Measurements from ENCODE around the gene LAMA3. TPM values are rescaled to one million over a fixed set of nuclear protein-coding genes. Genes with fewer than 3 reads are reported as not detected.

Gene LAMA3
- total RNA-seq, 1 experiment from 2014 or later, result 5.6 TPM

GRCh38 chr18:23798824-23799223 is 109.6 kb downstream of the LAMA3 start:
- TF ChIP-seq POLR2A (IDR thresholded peaks at IDR 0.05; ENCODE audit: borderline replicate concordance, extremely low read depth, insufficient read depth, insufficient read length) (no peak), ZBTB33 (IDR thresholded peaks at IDR 0.05; ENCODE audit: extremely low read depth, insufficient replicate concordance, low read length) (no peak), EGR1 (IDR thresholded peaks at IDR 0.05; ENCODE audit: low read depth) (no peak), EZH2 (IDR thresholded peaks at IDR 0.05) (no peak), TCF7L2 (IDR thresholded peaks at IDR 0.05; ENCODE audit: borderline replicate concordance, extremely low read depth, insufficient read depth, insufficient read length) (no peak), CBX3 (IDR thresholded peaks at IDR 0.05; ENCODE audit: low read depth) (no peak)
- H3K79me2 ChIP-seq (ENCODE audit: insufficient read depth, low read length), result no peaks in the 10 kb centered on the region
- ATAC-seq (no peak), DNase-seq (ENCODE audit: low read depth, low spot score) (no peak)
- H4K20me1 ChIP-seq (ENCODE audit: insufficient read depth), result no peaks in the 10 kb centered on the region
- CTCF ChIA-PET, result no interaction called here
- H3K27ac ChIP-seq (ENCODE audit: low read depth, low read length), result no peak overlapping the region
- H3K9ac ChIP-seq (ENCODE audit: low read length), result no peak overlapping the region
- H3K4me3 ChIP-seq (replicated peaks in 1 of 2; ENCODE audit: low read depth in 1 of 2, low read length in 2 of 2), result no peak overlapping the region
- H3K4me2 ChIP-seq (ENCODE audit: low read length), result no peak overlapping the region
- intact Hi-C loops (cut with micrococcal nuclease), result no loop called here
- no peaks in the 10 kb centered on the region for H3K27me3 ChIP-seq (ENCODE audit: insufficient read depth, low read length)
- no TSS peak for BruUV-seq (replicated peaks)
- POLR2A ChIA-PET, result no interaction called here
- RAD21 ChIA-PET (ENCODE audit: low non-redundant PET in 1 of 2, low total read pairs in 2 of 2, uncharacterized antibody in 2 of 2, unreplicated experiment in 2 of 2), result no interaction called here
- no peaks in the 10 kb centered on the region; the same call in 1 of the 2 replicates for H3K9me2 ChIP-seq (ENCODE audit: insufficient read depth)
- no peaks in the 10 kb centered on the region for H3K4me1 ChIP-seq (ENCODE audit: control insufficient read depth in 1 of 2, insufficient read depth in 2 of 2, low read length in 2 of 2)
- no peaks in the 10 kb centered on the region for H3K9me3 ChIP-seq (ENCODE audit: control insufficient read depth in 1 of 2, insufficient read depth in 1 of 2, low read depth in 1 of 2, low read length in 2 of 2)
- H3K36me3 ChIP-seq (ENCODE audit: control insufficient read depth in 1 of 2, insufficient read depth in 2 of 2, low read length in 2 of 2), result no peaks in the 10 kb centered on the region
- no peak overlapping the region for H2AFZ ChIP-seq (ENCODE audit: low read depth, low read length, poor library complexity, severe bottlenecking)

GRCh38 chr18:23799540-23799939 is 110.3 kb downstream of the LAMA3 start:
- Histone ChIP-seq H3K9me3 (ENCODE audit: control insufficient read depth in 1 of 2, insufficient read depth in 1 of 2, low read depth in 1 of 2, low read length in 2 of 2) (no peaks in the 10 kb centered on the region), H3K4me1 (ENCODE audit: control insufficient read depth in 1 of 2, insufficient read depth in 2 of 2, low read length in 2 of 2) (no peaks in the 10 kb centered on the region), H3K4me2 (ENCODE audit: low read length) (no peak overlapping the region), H3K79me2 (ENCODE audit: insufficient read depth, low read length) (no peaks in the 10 kb centered on the region), H3K9ac (ENCODE audit: low read length) (no peak overlapping the region), H2AFZ (ENCODE audit: low read depth, low read length, poor library complexity, severe bottlenecking) (no peak overlapping the region), H3K36me3 (ENCODE audit: control insufficient read depth in 1 of 2, insufficient read depth in 2 of 2, low read length in 2 of 2) (no peaks in the 10 kb centered on the region), H4K20me1 (ENCODE audit: insufficient read depth) (no peaks in the 10 kb centered on the region), H3K9me2 (ENCODE audit: insufficient read depth) (no peaks in the 10 kb centered on the region; the same call in 1 of the 2 replicates), H3K27me3 (ENCODE audit: insufficient read depth, low read length) (no peaks in the 10 kb centered on the region), H3K4me3 (replicated peaks in 1 of 2; ENCODE audit: low read depth in 1 of 2, low read length in 2 of 2) (no peak overlapping the region), H3K27ac (ENCODE audit: low read depth, low read length) (no peak overlapping the region)
- no peak for ATAC-seq
- no TSS peak for BruUV-seq (replicated peaks)
- no peak for DNase-seq (ENCODE audit: low read depth, low spot score)
- CTCF ChIA-PET, result interaction anchor here (0.5 to 1.2 kb wide), 2 partner anchors 85 to 97 kb away, joined by 3 to 4 read pairs; no protein-coding TSS in a partner anchor
- RAD21 ChIA-PET (ENCODE audit: low non-redundant PET in 1 of 2, low total read pairs in 2 of 2, uncharacterized antibody in 2 of 2, unreplicated experiment in 2 of 2), result no interaction called here
- POLR2A ChIA-PET, result no interaction called here
- intact Hi-C loops (cut with micrococcal nuclease), result no loop called here
- TF ChIP-seq ZFX (IDR thresholded peaks at IDR 0.05) (no peak), FOSL1 (IDR thresholded peaks at IDR 0.05; ENCODE audit: low read depth) (no peak), CBX3 (IDR thresholded peaks at IDR 0.05; ENCODE audit: low read depth) (no peak), JUND (IDR thresholded peaks at IDR 0.05) (no peak), RAD21 (IDR thresholded peaks at IDR 0.05; ENCODE audit: low read depth) (no peak), TCF7L2 (IDR thresholded peaks at IDR 0.05; ENCODE audit: borderline replicate concordance, extremely low read depth, insufficient read depth, insufficient read length) (no peak), POLR2AphosphoS5 (IDR thresholded peaks at IDR 0.05; ENCODE audit: low read depth, low read length) (no peak), MAX (IDR thresholded peaks at IDR 0.05) (no peak), ZBTB33 (IDR thresholded peaks at IDR 0.05; ENCODE audit: extremely low read depth, insufficient replicate concordance, low read length) (no peak), EZH2 (IDR thresholded peaks at IDR 0.05) (no peak), YY1 (IDR thresholded peaks at IDR 0.05; ENCODE audit: extremely low read depth, insufficient replicate concordance, low read depth, low read length) (no peak), SP1 (IDR thresholded peaks at IDR 0.05; ENCODE audit: low read depth) (no peak), SRF (IDR thresholded peaks at IDR 0.05; ENCODE audit: low read depth) (no peak), ELF1 (IDR thresholded peaks at IDR 0.05; ENCODE audit: borderline replicate concordance, low read depth) (no peak)

All from HCT116 (cell line).